K562 (cell line): ENCODE data around the gene SH3BP5. TPM values are rescaled to one million over a fixed set of nuclear protein-coding genes. Genes with fewer than 3 reads are reported as not detected.

Source experiments
- ATAC-seq: fragments of 200-7000 bp; cut with Tn5 transposase; 3 replicates; pipeline ENCODE4 v1.9.1; 2020; ENCODE audit warnings: moderate library complexity
- BruUV-seq: library from RNA; stranded (reverse); fragments of 400-500 nt; replicated peaks from 2 replicates; lab custom pipeline; 2021; lab: Mats Ljungman, UMichigan
- CTCF ChIA-PET: fragments of 300-600 bp; formaldehyde crosslinking; extraction: SDS; loops from one replicate; lab custom pipeline; 2021; ENCODE audit warnings: low intra/inter-chr PET ratio; lab: Yijun Ruan, JAX
- POLR2A ChIA-PET: fragments of 300-600, 350-650 bp; sonication (Branson Sonifier 250); formaldehyde crosslinking; extraction: SDS; loops from one replicate; lab custom pipeline; 2021; ENCODE audit warnings: antibody characterized with exemption, inconsistent platforms; lab: Yijun Ruan, JAX
- DNase-seq, 4 experiments: peaks; one replicate each; pipeline versions ENCODE4 v3.0.0 to v3.0.0-alpha.2; 2011 to 2018; ENCODE audit warnings: low spot score in 3 of 4, mixed read lengths in 3 of 4; ENCODE audit errors: extremely low read depth in 1 of 4
- FAIRE-seq: peaks from 2 replicates; lab custom pipeline; 2011; peaks lifted over from hg19 to GRCh38; lab: Jason Lieb, UNC
- H2AFZ ChIP-seq: 2 replicates; pipeline ENCODE4 v1.6.0; 2011; ENCODE audit warnings: low read depth, low read length, control low read depth, inconsistent platforms
- H3K27ac ChIP-seq: fragments of 200-600 bp; 3 replicates; pipeline ENCODE4 v1.8.0; 2011; ENCODE audit warnings: low read depth, mild to moderate bottlenecking, control low read depth, inconsistent platforms, low read length, moderate library complexity, mixed read lengths; ENCODE audit errors: extremely low read depth
- H3K27me3 ChIP-seq, 2 experiments: fragments of 300-600 bp in 1 of 2; 2 replicates in 1 of 2; 3 replicates in 1 of 2; pipeline versions ENCODE4 v1.6.0 to v1.8.0; 2011; ENCODE audit warnings: inconsistent platforms in 2 of 2, low read length in 2 of 2, mild to moderate bottlenecking in 1 of 2, mixed read lengths in 1 of 2, moderate library complexity in 1 of 2; ENCODE audit not compliant: control insufficient read depth in 2 of 2, insufficient read depth in 2 of 2
- H3K36me3 ChIP-seq: fragments of 300-600 bp; 3 replicates; pipeline ENCODE4 v1.8.0; 2011; ENCODE audit warnings: mild to moderate bottlenecking, low read length, inconsistent platforms; ENCODE audit not compliant: control insufficient read depth, insufficient read depth
- H3K4me1 ChIP-seq, 2 experiments: fragments of 200-600 bp in 1 of 2; replicated peaks in 1 of 2; 2 replicates in 1 of 2; 3 replicates in 1 of 2; pipeline versions ENCODE4 v1.5.1 to v1.8.0; 2011; ENCODE audit warnings: inconsistent platforms in 2 of 2, low read length in 2 of 2, mild to moderate bottlenecking in 1 of 2, mixed read lengths in 1 of 2, moderate library complexity in 1 of 2; ENCODE audit not compliant: control insufficient read depth in 2 of 2, insufficient read depth in 2 of 2
- H3K4me2 ChIP-seq: 2 replicates; pipeline ENCODE4 v1.6.1; 2011; ENCODE audit warnings: low read length, control low read depth, inconsistent platforms, mixed read lengths; ENCODE audit not compliant: insufficient read depth
- H3K4me3 ChIP-seq: fragments of 200-600 bp; sonication (generic), shearing (Covaris generic); 2 replicates; pipeline ENCODE4 v1.5.1; 2016; ENCODE audit warnings: control low read depth, inconsistent platforms
- H3K79me2 ChIP-seq: fragments of 200-600 bp; 3 replicates; pipeline ENCODE4 v1.8.0; 2011; ENCODE audit warnings: low read length, inconsistent platforms; ENCODE audit not compliant: control insufficient read depth, insufficient read depth
- H3K9ac ChIP-seq, 2 experiments: 2 replicates each; pipeline versions ENCODE4 v1.6.0 to v1.6.1; 2011; ENCODE audit warnings: low read depth in 2 of 2, low read length in 2 of 2, control low read depth in 1 of 2, inconsistent platforms in 1 of 2, mild to moderate bottlenecking in 1 of 2, mixed read lengths in 1 of 2; ENCODE audit not compliant: insufficient read depth in 1 of 2
- H3K9me1 ChIP-seq: one replicate; pipeline ENCODE4 v1.6.0; 2011; ENCODE audit warnings: inconsistent platforms, mild to moderate bottlenecking, low read length, moderate library complexity; ENCODE audit not compliant: control insufficient read depth, insufficient read depth
- H3K9me3 ChIP-seq: replicated peaks from 2 replicates; pipeline ENCODE4 v1.5.1; 2011; ENCODE audit warnings: low read depth, low read length, inconsistent platforms; ENCODE audit not compliant: control insufficient read depth, insufficient read depth
- H4K20me1 ChIP-seq: replicated peaks from 2 replicates; pipeline ENCODE4 v1.6.1; 2011; ENCODE audit warnings: low read length, inconsistent platforms, mixed read lengths; ENCODE audit not compliant: control insufficient read depth, insufficient read depth
- C11orf30 ChIP-seq: fragments of 450-650 bp; IDR thresholded peaks from 2 replicates; pipeline ENCODE4 v1.6.1; 2016; ENCODE audit warnings: low read depth, mild to moderate bottlenecking
- HNRNPLL ChIP-seq: fragments of 200-400 bp; formaldehyde crosslinking; IDR thresholded peaks from 2 replicates; pipeline ENCODE4 v1.6.1; 2017; ENCODE audit warnings: low read length, low read depth, mild to moderate bottlenecking; ENCODE audit not compliant: poor library complexity, severe bottlenecking
- MAFG ChIP-seq: fragments of 450-650 bp; conservative IDR thresholded peaks from 2 replicates; pipeline ENCODE4 v1.6.1; 2016; ENCODE audit warnings: missing genetic modification characterization, missing compliant biosample characterization
- MECOM ChIP-seq: fragments of 250-450 bp; sonication (Bioruptor Pico); IDR thresholded peaks from 2 replicates; pipeline ENCODE4 v1.8.0; 2022; ENCODE audit warnings: inconsistent platforms
- RBM14 ChIP-seq: fragments of 200-400 bp; formaldehyde crosslinking; IDR thresholded peaks from 2 replicates; pipeline ENCODE4 v1.6.1; 2018; ENCODE audit warnings: low read depth, mild to moderate bottlenecking, low read length, moderate library complexity, borderline replicate concordance; ENCODE audit not compliant: insufficient read depth
- TCF7L2 ChIP-seq: fragments of 150-350 bp; IDR thresholded peaks from 2 replicates; pipeline ENCODE4 v1.6.1; 2016; ENCODE audit warnings: low read depth, mild to moderate bottlenecking, low read length, moderate library complexity
- ZNF316 ChIP-seq: fragments of 450-650 bp; IDR thresholded peaks from 2 replicates; pipeline ENCODE4 v1.6.1; 2016
- WGBS: fragments of 100-300 bp; shearing (Covaris generic); methylation state at CpG from one replicate; pipeline ENCODE4 v1.1.6; 2016; ENCODE audit warnings: low coverage, mixed read lengths; ENCODE audit not compliant: insufficient coverage; ENCODE audit errors: missing lambda C conversion rate; 5-methylcytosine and 5-hydroxymethylcytosine counted together
- in situ Hi-C: fragments of 300-500 bp; cut with MboI; formaldehyde crosslinking; loops from 4 replicates; pipeline ENCODE4 v1.15.0; 2018; ENCODE audit warnings: inconsistent platforms, mixed read lengths
- intact Hi-C: fragments of 100-400 bp; cut with micrococcal nuclease; formaldehyde crosslinking; loops from 2 replicates; pipeline ENCODE4 v1.14.2; 2022
- polyA plus RNA-seq, 8 experiments: library from polyadenylated mRNA; depleted of rRNA in 4 of 8; stranded (reverse) in 5 of 8; unstranded in 3 of 8; fragments of >200 nt; fragmentation: Nextera tagmentation in 2 of 8; fragmentation: Illumina TruSeq in 1 of 8; extraction: Ambion mirVana in 2 of 8; extraction: Trizol in 1 of 8; gene quantifications; 2 replicates each; pipeline versions ENCODE4 v1.2.1 to v1.2.3, GENCODE V29; 2011 to 2014; ENCODE audit warnings: inconsistent platforms in 1 of 8, missing spikeins in 1 of 8
- total RNA-seq, 7 experiments: library from RNA; depleted of rRNA in 6 of 7; stranded (reverse); fragments of >200 nt in 6 of 7; fragmentation: Illumina TruSeq in 2 of 7; extraction: Trizol in 2 of 7; gene quantifications; 2 replicates each; pipeline versions ENCODE4 v1.2.1 to v1.2.3, GENCODE V29; 2011 to 2021; ENCODE audit warnings: low replicate concordance in 1 of 7
- TF ChIP-seq, protein P1 (sequence below): fragments of 450-650 bp; conservative IDR thresholded peaks from 2 replicates; pipeline ENCODE4 v1.6.1; 2016; ENCODE audit warnings: missing genetic modification characterization, low read depth, mild to moderate bottlenecking, missing compliant biosample characterization, moderate library complexity

Gene SH3BP5
- total and polyA plus RNA-seq, 9 of the 15 experiments (the other 6 are each of a cell fraction or from before 2014, with no cell fraction given): 2.9 to 29.0 (median 14.9) TPM

- no peak overlapping the region for H3K4me3 ChIP-seq
- H3K9me1 ChIP-seq: no peaks in the 10 kb centered on the region
- intact Hi-C loops: no loop called here
- POLR2A ChIA-PET: interaction anchor here (0.6 to 0.9 kb wide), 3 partner anchors 115 to 374 kb away, joined by 3 to 4 read pairs (median 4); partner anchors contain the start of gene MRPS25
- H3K4me1 ChIP-seq: no peaks in the 10 kb centered on the region
- no peaks in the 10 kb centered on the region for H4K20me1 ChIP-seq
- no peaks in the 10 kb centered on the region for H3K27me3 ChIP-seq
- no peak overlapping the region for H3K27ac ChIP-seq
- H3K36me3 ChIP-seq: peaks cover 81% of the 10 kb centered on the region
- CTCF ChIA-PET: no interaction called here
- H3K4me2 ChIP-seq: no peak overlapping the region
- no peaks in the 10 kb centered on the region for H3K79me2 ChIP-seq
- DNase-seq (no peak), ATAC-seq (no peak), FAIRE-seq (no peak)
- no TSS peak for BruUV-seq
- TF ChIP-seq MAFG (tag) (0 out of 2 replicates have a peak, but pooled peaks have one; percentile 23), C11orf30 (peak; percentile 57), TCF7L2 (no peak), ZNF316 (peak; percentile 78), HNRNPLL (no peak), MECOM (CRISPR knock-in tag) (no peak), RBM14 (no peak)
- TF ChIP-seq, protein P1, sequence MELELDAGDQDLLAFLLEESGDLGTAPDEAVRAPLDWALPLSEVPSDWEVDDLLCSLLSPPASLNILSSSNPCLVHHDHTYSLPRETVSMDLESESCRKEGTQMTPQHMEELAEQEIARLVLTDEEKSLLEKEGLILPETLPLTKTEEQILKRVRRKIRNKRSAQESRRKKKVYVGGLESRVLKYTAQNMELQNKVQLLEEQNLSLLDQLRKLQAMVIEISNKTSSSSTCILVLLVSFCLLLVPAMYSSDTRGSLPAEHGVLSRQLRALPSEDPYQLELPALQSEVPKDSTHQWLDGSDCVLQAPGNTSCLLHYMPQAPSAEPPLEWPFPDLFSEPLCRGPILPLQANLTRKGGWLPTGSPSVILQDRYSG (tag): no peak
- 81% methylated on average over 1 of the region's 1 CpG for WGBS
- H2AFZ ChIP-seq: no peak overlapping the region
- no peak overlapping the region for H3K9ac ChIP-seq
- H3K9me3 ChIP-seq: no peaks in the 10 kb centered on the region
- in situ Hi-C loops: no loop called here
These were observed 104.2 kb downstream of the SH3BP5 start for GRCh38 chr3:15228147-15228546.
